ENCODE data around the gene CTTNBP2NL. TPM values are rescaled to one million over a fixed set of nuclear protein-coding genes. Genes with fewer than 3 reads are reported as not detected.
"Not testable (repeated sequence)": the region's sequence is repeated elsewhere in the genome, so short reads cannot be mapped to it uniquely, and the experiment has no call there.

Gene CTTNBP2NL
- total RNA-seq, 1 experiment from 2014 or later, result 32.2 TPM

DNA sequence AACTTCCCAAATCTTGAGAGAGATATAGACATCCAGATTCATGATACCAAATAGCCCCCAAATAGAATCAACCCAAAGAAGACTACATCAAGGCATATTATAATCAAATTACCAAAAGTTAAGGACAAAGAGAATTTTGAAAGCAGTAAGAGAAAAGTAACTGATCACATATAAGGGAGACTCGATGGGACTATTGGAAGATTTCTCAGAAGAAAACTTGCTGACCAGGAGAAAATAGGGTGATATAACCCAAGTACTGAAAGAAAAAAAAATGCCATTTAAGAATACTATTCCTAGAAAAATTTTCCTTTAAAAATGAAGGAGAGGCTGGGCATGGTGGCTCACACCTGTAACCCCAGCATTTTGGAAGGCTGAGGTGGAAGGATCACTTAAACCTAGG lies 82.3 kb downstream of the CTTNBP2NL start:
- CTCF ChIA-PET, result no interaction called here
- no peaks in the 10 kb centered on the region for H3K4me1 ChIP-seq (replicated peaks; ENCODE audit: insufficient read depth)
- BruUV-seq (replicated peaks), result no TSS peak
- intact Hi-C loops (cut with micrococcal nuclease; ENCODE audit: unreplicated experiment), result no loop called here
- H3K36me3 ChIP-seq (ENCODE audit: low read depth), result no peaks in the 10 kb centered on the region
- no peak for DNase-seq
- POLR2A ChIA-PET (ENCODE audit: unreplicated experiment), result no interaction called here
- no peaks in the 10 kb centered on the region for H3K79me2 ChIP-seq (ENCODE audit: low read depth)
- H2AFZ ChIP-seq, result no peak overlapping the region
- H3K9me2 ChIP-seq (ENCODE audit: insufficient read depth), result no peaks in the 10 kb centered on the region
- H3K4me3 ChIP-seq, result no peak overlapping the region
- H3K27me3 ChIP-seq (ENCODE audit: insufficient read depth, low read depth), result no peaks in the 10 kb centered on the region
- peaks cover 7% of the 10 kb centered on the region; the same call in 1 of the 2 replicates for H3K9me3 ChIP-seq (ENCODE audit: insufficient read depth, low read depth)
- no peak overlapping the region for H3K27ac ChIP-seq
- TF ChIP-seq EZH2 (IDR thresholded peaks at IDR 0.05; ENCODE audit: low read depth), result no peak
- no peak overlapping the region for H3K4me2 ChIP-seq
- H4K20me1 ChIP-seq (ENCODE audit: insufficient read depth), result no peaks in the 10 kb centered on the region
- no peaks in the 10 kb centered on the region for H3F3A ChIP-seq (ENCODE audit: insufficient read depth, low read depth)

GRCh38 chr1:112486063-112486462 lies 90.0 kb downstream of the CTTNBP2NL start:
- BruUV-seq (replicated peaks); H3K9me2 ChIP-seq (ENCODE audit: insufficient read depth); H3K27me3 ChIP-seq (ENCODE audit: insufficient read depth, low read depth); H3K79me2 ChIP-seq (ENCODE audit: low read depth); H3K36me3 ChIP-seq (ENCODE audit: low read depth); H3K4me1 ChIP-seq (replicated peaks; ENCODE audit: insufficient read depth); H4K20me1 ChIP-seq (ENCODE audit: insufficient read depth); intact Hi-C loops (cut with micrococcal nuclease; ENCODE audit: unreplicated experiment); H3K9me3 ChIP-seq (ENCODE audit: insufficient read depth, low read depth); H3K4me2 ChIP-seq; CTCF ChIA-PET; H3F3A ChIP-seq (ENCODE audit: insufficient read depth, low read depth); H3K4me3 ChIP-seq; H3K27ac ChIP-seq; H2AFZ ChIP-seq; DNase-seq: not testable (repeated sequence)
- POLR2A ChIA-PET (ENCODE audit: unreplicated experiment), result interaction anchor here (0.6 kb wide), 1 partner anchor 90 kb away, joined by 7 read pairs; no protein-coding TSS in a partner anchor

DNA sequence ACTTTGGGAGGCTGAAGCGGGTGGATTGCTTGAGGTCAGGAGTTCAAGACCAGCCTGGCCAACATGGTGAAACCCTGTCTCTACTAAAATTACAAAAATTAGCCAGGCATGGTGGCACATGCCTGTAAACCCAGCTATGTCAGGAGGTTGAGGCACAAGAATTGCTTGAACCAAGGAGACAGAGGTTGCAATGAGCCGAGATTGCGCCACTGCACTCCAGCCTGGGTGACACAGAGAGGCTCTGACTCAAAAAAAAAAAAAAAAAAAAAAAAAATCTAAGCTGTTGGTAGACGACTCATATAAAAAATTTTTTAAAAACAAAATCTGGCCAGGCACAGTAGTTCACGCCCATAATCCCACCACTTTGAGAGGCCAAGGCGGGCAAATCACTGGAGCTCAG lies 91.7 kb downstream of the CTTNBP2NL start:
- H3F3A ChIP-seq (ENCODE audit: insufficient read depth, low read depth); BruUV-seq (replicated peaks); CTCF ChIA-PET; H3K9me3 ChIP-seq (ENCODE audit: insufficient read depth, low read depth); DNase-seq; H4K20me1 ChIP-seq (ENCODE audit: insufficient read depth); H3K27ac ChIP-seq; H3K4me1 ChIP-seq (replicated peaks; ENCODE audit: insufficient read depth); H3K4me2 ChIP-seq; intact Hi-C loops (cut with micrococcal nuclease; ENCODE audit: unreplicated experiment); H3K4me3 ChIP-seq; H3K79me2 ChIP-seq (ENCODE audit: low read depth); H2AFZ ChIP-seq; POLR2A ChIA-PET (ENCODE audit: unreplicated experiment); H3K36me3 ChIP-seq (ENCODE audit: low read depth); H3K27me3 ChIP-seq (ENCODE audit: insufficient read depth, low read depth); H3K9me2 ChIP-seq (ENCODE audit: insufficient read depth): not testable (repeated sequence)

DNA sequence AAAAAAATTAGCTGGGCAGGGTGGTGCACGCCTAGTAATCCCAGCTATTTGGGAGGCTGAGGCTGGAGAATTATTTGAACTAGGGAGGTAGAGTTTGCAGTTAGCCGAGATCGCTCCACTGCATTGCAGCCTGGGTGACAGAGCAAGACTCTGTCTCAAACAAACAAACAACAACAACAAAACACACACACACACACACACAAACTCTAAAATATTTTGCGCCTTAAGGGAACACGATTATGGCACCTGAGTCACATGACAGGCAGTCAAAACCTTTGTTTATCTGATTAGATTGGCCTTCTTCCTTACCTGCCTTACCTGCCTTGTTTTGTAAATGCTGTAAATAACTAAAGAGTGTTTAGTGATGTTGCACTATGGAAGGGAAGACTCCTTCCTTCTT lies 92.1 kb downstream of the CTTNBP2NL start:
- intact Hi-C loops (cut with micrococcal nuclease; ENCODE audit: unreplicated experiment), result no loop called here
- Histone ChIP-seq H3K36me3 (ENCODE audit: low read depth) (no peaks in the 10 kb centered on the region), H3K27me3 (ENCODE audit: insufficient read depth, low read depth) (no peaks in the 10 kb centered on the region), H3K27ac (no peak overlapping the region), H3K9me3 (ENCODE audit: insufficient read depth, low read depth) (no peaks in the 10 kb centered on the region), H3K4me3 (no peak overlapping the region), H3K4me1 (replicated peaks; ENCODE audit: insufficient read depth) (no peaks in the 10 kb centered on the region), H2AFZ (no peak overlapping the region), H3K79me2 (ENCODE audit: low read depth) (no peaks in the 10 kb centered on the region), H4K20me1 (ENCODE audit: insufficient read depth) (no peaks in the 10 kb centered on the region), H3K9me2 (ENCODE audit: insufficient read depth) (0 out of 2 replicates have a peak, but pooled peaks cover 2% of the 10 kb centered on the region), H3K4me2 (no peak overlapping the region), H3F3A (ENCODE audit: insufficient read depth, low read depth) (no peaks in the 10 kb centered on the region)
- BruUV-seq (replicated peaks), result no TSS peak
- ChIA-PET POLR2A (ENCODE audit: unreplicated experiment) (no interaction called here), CTCF (no interaction called here)
- no peak for TF ChIP-seq EZH2 (IDR thresholded peaks at IDR 0.05; ENCODE audit: low read depth)
- TF ChIP-seq, protein P1, sequence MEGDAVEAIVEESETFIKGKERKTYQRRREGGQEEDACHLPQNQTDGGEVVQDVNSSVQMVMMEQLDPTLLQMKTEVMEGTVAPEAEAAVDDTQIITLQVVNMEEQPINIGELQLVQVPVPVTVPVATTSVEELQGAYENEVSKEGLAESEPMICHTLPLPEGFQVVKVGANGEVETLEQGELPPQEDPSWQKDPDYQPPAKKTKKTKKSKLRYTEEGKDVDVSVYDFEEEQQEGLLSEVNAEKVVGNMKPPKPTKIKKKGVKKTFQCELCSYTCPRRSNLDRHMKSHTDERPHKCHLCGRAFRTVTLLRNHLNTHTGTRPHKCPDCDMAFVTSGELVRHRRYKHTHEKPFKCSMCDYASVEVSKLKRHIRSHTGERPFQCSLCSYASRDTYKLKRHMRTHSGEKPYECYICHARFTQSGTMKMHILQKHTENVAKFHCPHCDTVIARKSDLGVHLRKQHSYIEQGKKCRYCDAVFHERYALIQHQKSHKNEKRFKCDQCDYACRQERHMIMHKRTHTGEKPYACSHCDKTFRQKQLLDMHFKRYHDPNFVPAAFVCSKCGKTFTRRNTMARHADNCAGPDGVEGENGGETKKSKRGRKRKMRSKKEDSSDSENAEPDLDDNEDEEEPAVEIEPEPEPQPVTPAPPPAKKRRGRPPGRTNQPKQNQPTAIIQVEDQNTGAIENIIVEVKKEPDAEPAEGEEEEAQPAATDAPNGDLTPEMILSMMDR (conservative IDR thresholded peaks at IDR 0.05), result no peak
- no peak for DNase-seq

DNA sequence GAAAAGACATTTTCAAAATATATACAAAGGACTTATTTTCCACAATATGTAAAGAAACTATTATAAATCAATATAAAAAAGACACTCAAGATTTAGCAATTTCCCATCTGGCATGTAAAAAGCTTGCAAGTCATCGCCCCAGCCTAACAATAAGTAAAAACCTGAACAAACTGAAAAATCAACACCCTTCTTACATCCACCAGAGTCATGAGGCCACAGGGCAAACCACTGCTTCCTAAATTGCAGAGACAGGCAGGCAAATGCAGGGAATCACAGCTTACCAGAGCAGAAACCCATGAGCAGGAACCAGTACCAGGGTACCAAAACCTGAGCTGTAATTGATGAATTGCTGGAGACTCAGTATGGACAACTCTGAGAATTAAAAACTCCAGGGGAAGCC lies 96.1 kb downstream of the CTTNBP2NL start:
- Histone ChIP-seq H4K20me1 (ENCODE audit: insufficient read depth) (no peaks in the 10 kb centered on the region), H2AFZ (no peak overlapping the region), H3K79me2 (ENCODE audit: low read depth) (no peaks in the 10 kb centered on the region), H3K4me3 (no peak overlapping the region), H3K9me2 (ENCODE audit: insufficient read depth) (0 out of 2 replicates have a peak, but pooled peaks cover 2% of the 10 kb centered on the region), H3K4me2 (no peak overlapping the region), H3F3A (ENCODE audit: insufficient read depth, low read depth) (no peaks in the 10 kb centered on the region), H3K27ac (no peak overlapping the region), H3K9me3 (ENCODE audit: insufficient read depth, low read depth) (no peaks in the 10 kb centered on the region), H3K4me1 (replicated peaks; ENCODE audit: insufficient read depth) (no peaks in the 10 kb centered on the region), H3K36me3 (ENCODE audit: low read depth) (no peaks in the 10 kb centered on the region), H3K27me3 (ENCODE audit: insufficient read depth, low read depth) (no peaks in the 10 kb centered on the region)
- intact Hi-C loops (cut with micrococcal nuclease; ENCODE audit: unreplicated experiment), result no loop called here
- BruUV-seq (replicated peaks), result no TSS peak
- no peak for TF ChIP-seq EZH2 (IDR thresholded peaks at IDR 0.05; ENCODE audit: low read depth)
- TF ChIP-seq, protein P1 (conservative IDR thresholded peaks at IDR 0.05), result no peak
- no peak for DNase-seq
- CTCF ChIA-PET, result no interaction called here
- POLR2A ChIA-PET (ENCODE audit: unreplicated experiment), result no interaction called here

Measured in PC-9 (cell line).